Tibial artery (tissue), 4 donors: ENCODE results near the gene RNU2-63P.
"Not testable (repeated sequence)": the region's sequence is repeated elsewhere in the genome, so short reads cannot be mapped to it uniquely, and the experiment has no call there.

Source experiments
- DNase-seq, 2 donors: peaks; one replicate each; pipeline ENCODE4 v3.0.0-alpha.2; 2019
- H3K27ac ChIP-seq, 2 donors: fragments of 200-600 bp; sonication (generic) in 1 of 2; 1 replicate in 1 of 2; 2 replicates in 1 of 2; pipeline ENCODE4 v1.5.1; 2018 to 2019; ENCODE audit warnings: mild to moderate bottlenecking in 1 of 2
- H3K27me3 ChIP-seq, 2 donors: fragments of 200-600 bp; sonication (generic) in 1 of 2; one replicate each; pipeline versions ENCODE4 v1.5.1 to v1.6.0; 2016 to 2019
- H3K36me3 ChIP-seq, 3 donors: fragments of 200-600 bp; sonication (generic) in 2 of 3; one replicate each; pipeline ENCODE4 v1.5.1; 2016 to 2019; ENCODE audit warnings: mild to moderate bottlenecking in 2 of 3
- H3K4me1 ChIP-seq, 4 donors: fragments of 200-600 bp; sonication (generic) in 2 of 4; 1 replicate in 3 of 4; 2 replicates in 1 of 4; pipeline ENCODE4 v1.5.1; 2016 to 2019
- H3K4me3 ChIP-seq, 2 donors: fragments of 200-600 bp; sonication (generic) in 1 of 2; 1 replicate in 1 of 2; 2 replicates in 1 of 2; pipeline ENCODE4 v1.5.1; 2018 to 2019; ENCODE audit warnings: mild to moderate bottlenecking in 2 of 2
- H3K9me3 ChIP-seq, 3 donors: fragments of 200-600 bp; sonication (generic) in 1 of 3; one replicate each; pipeline ENCODE4 v1.5.1; 2016 to 2019
- intact Hi-C: fragments of 100-400 bp; cut with DNase I; formaldehyde crosslinking; loops from one replicate; pipeline ENCODE4 v1.15.0; 2023; ENCODE audit warnings: low total_unique reads
- TF ChIP-seq, protein P1 (sequence below), 2 experiments: fragments of 200-600 bp in 1 of 2; fragments of 450-650 bp in 1 of 2; IDR thresholded peaks; one replicate each; pipeline ENCODE4 v1.5.1; 2017 to 2019; ENCODE audit warnings: antibody characterized with exemption in 2 of 2, mild to moderate bottlenecking in 1 of 2, moderate library complexity in 1 of 2

The RNU2-63P gene

GRCh38 chr2:88003074-88003755 lies 13.1 kb downstream of the RNU2-63P start:
- no peak for DNase-seq
- Histone ChIP-seq H3K27ac (no peak overlapping the region), H3K27me3 (no peaks in the 10 kb centered on the region)

GRCh38 chr2:88002359-88002707 lies 14.0 kb downstream of the RNU2-63P start:
- Histone ChIP-seq H3K27ac (no peak overlapping the region), H3K36me3 (no peaks in the 10 kb centered on the region), H3K9me3 (no peaks in the 10 kb centered on the region), H3K27me3 (no peaks in the 10 kb centered on the region), H3K4me1 (peaks cover 0 to 4% (median 0%) of the 10 kb centered on the region in 4 donors), H3K4me3 (no peak overlapping the region)
- TF ChIP-seq, protein P1, sequence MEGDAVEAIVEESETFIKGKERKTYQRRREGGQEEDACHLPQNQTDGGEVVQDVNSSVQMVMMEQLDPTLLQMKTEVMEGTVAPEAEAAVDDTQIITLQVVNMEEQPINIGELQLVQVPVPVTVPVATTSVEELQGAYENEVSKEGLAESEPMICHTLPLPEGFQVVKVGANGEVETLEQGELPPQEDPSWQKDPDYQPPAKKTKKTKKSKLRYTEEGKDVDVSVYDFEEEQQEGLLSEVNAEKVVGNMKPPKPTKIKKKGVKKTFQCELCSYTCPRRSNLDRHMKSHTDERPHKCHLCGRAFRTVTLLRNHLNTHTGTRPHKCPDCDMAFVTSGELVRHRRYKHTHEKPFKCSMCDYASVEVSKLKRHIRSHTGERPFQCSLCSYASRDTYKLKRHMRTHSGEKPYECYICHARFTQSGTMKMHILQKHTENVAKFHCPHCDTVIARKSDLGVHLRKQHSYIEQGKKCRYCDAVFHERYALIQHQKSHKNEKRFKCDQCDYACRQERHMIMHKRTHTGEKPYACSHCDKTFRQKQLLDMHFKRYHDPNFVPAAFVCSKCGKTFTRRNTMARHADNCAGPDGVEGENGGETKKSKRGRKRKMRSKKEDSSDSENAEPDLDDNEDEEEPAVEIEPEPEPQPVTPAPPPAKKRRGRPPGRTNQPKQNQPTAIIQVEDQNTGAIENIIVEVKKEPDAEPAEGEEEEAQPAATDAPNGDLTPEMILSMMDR (IDR thresholded peaks at IDR 0.05): no peak
- intact Hi-C loops: no loop called here
- no peak for DNase-seq

More at GRCh38 chr2:88003074-88003755, 13.1 kb downstream of the RNU2-63P start:
- H3K9me3 ChIP-seq: no peaks in the 10 kb centered on the region
- no peaks in the 10 kb centered on the region for H3K36me3 ChIP-seq
- H3K4me1 ChIP-seq: peaks cover 0 to 4% (median 0%) of the 10 kb centered on the region in 4 donors
- intact Hi-C loops: no loop called here
- TF ChIP-seq, protein P1 (IDR thresholded peaks at IDR 0.05): no peak
- no peak overlapping the region for H3K4me3 ChIP-seq

DNA sequence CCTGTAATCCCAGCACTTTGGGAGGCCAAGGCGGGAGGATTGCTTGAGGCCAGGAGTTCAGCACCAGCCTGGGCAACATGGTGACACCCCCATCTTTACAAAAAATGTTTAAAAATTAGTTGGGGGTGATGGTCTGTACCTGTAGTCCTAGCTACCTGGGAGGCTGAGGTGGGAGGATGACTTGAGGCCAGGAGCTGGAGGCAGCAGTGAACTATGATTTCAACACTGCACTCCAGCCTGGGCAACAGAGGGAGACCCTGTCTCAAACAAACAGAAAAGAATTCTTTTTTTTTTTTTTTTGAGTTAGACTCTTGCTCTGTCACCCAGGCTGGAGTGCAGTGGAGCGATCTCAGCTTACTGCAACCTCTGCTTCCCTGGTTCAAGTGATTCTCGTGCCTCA lies 15.9 kb downstream of the RNU2-63P start:
- intact Hi-C loops, H3K4me3 ChIP-seq, DNase-seq, H3K27ac ChIP-seq, H3K36me3 ChIP-seq, H3K9me3 ChIP-seq, H3K4me1 ChIP-seq, H3K27me3 ChIP-seq: not testable (repeated sequence)

DNA sequence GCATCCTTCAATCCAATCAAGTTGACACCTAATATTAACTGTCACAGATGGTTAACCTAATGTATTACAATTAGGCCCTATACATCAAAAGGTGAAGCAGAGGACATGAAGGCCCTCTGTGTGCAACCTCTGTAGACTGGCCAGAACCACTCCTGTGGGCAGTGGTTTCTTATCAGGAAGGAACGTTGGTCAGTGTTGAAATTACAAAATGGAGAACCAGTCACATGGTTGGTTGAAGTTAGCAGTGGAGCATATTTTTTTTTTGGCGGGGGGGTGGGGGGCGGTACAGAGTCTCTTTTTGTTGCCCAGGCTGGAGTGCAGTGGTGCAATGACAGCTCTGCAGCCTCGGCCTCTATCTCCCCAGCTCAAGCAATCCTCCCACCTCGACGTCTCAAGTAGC lies 19.8 kb downstream of the RNU2-63P start:
- no peak for DNase-seq
- TF ChIP-seq, protein P1 (IDR thresholded peaks at IDR 0.05): no peak
- Histone ChIP-seq H3K27me3 (no peaks in the 10 kb centered on the region), H3K4me3 (no peak overlapping the region), H3K27ac (no peak overlapping the region), H3K36me3 (no peaks in the 10 kb centered on the region), H3K9me3 (no peaks in the 10 kb centered on the region), H3K4me1 (peaks cover 0 to under 1% (median 0%) of the 10 kb centered on the region in 4 donors)
- intact Hi-C loops: no loop called here

GRCh38 chr2:87995756-87996155 lies 20.6 kb downstream of the RNU2-63P start:
- H3K36me3 ChIP-seq: no peaks in the 10 kb centered on the region
- DNase-seq: no peak
- TF ChIP-seq, protein P1 (IDR thresholded peaks at IDR 0.05): no peak

DNA sequence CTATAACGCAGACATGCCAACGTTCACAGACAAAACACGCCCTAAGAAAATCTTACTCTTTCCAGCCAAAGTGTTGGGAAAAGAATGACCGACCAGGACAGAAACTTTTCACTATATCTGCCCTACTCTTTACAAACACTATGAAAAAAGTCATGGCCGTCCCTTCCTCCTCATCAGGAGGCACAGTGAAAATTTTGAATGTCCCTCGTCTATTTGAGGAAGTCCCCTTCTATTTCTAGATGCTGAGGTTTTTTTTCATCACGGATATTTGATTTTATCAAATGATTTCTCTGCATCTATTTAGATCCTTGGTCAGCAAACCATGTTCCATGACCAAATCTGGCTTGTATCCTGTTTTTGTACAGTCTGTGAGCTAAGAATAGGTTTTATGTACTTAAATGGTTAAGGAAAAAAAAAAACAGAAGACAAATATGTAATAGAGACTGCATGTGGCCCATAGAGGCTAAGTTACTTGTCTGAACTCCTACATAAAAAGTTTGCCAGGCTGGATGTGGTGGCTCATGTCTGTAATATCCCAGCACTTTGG lies 22.0 kb downstream of the RNU2-63P start:
- H3K9me3 ChIP-seq, H3K27me3 ChIP-seq, H3K27ac ChIP-seq, H3K36me3 ChIP-seq, intact Hi-C loops, H3K4me1 ChIP-seq, DNase-seq, H3K4me3 ChIP-seq: not testable (repeated sequence)

More at GRCh38 chr2:87995756-87996155, 20.6 kb downstream of the RNU2-63P start:
- intact Hi-C loops: no loop called here
- Histone ChIP-seq H3K27me3 (no peaks in the 10 kb centered on the region), H3K4me1 (no peaks in the 10 kb centered on the region), H3K27ac (no peak overlapping the region), H3K9me3 (no peaks in the 10 kb centered on the region), H3K4me3 (no peak overlapping the region)

GRCh38 chr2:87992569-87992968 lies 23.8 kb downstream of the RNU2-63P start:
- H3K4me3 ChIP-seq, H3K27ac ChIP-seq, DNase-seq, intact Hi-C loops, H3K4me1 ChIP-seq, H3K9me3 ChIP-seq, H3K27me3 ChIP-seq, H3K36me3 ChIP-seq: not testable (repeated sequence)

DNA sequence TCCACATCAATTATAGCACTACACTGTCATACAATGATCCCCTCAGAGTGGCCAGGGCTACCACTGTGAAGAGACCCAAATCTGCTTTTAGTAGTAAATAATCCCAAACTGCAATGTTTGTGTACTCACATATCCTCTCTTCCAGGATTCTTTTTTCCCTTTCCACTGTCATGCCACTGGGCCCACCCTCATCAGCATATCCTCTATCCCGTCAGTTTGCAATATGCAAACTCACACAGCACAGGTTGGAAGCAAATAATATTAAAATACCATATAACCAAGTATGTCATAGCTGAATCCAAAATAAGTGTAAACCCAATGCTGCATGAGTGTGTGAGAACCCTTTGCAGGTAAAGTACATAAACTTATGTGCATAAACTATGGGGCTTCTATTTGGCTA lies 28.9 kb downstream of the RNU2-63P start:
- intact Hi-C loops, H3K4me3 ChIP-seq, H3K27me3 ChIP-seq, H3K36me3 ChIP-seq, DNase-seq, H3K9me3 ChIP-seq, H3K27ac ChIP-seq, H3K4me1 ChIP-seq: not testable (repeated sequence)

DNA sequence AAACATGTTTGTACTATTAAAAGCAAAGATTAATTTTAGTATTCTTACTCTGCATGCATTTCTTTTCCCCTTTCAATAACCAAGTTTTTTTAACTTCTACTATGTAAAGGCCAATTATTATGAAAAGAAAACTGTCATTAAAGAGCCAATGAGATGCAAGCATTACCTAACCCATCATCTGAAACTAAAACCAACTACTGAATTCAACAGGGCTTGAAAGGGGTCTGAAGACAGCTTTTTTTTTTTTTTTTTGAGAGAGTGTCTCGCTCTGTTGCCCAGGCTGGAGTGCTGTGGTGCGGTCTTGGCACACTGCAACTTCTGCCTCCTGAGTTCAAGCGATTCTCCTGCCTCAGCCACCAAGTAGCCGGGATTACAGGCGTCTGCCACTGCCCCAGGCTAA lies 30.4 kb downstream of the RNU2-63P start:
- intact Hi-C loops, H3K9me3 ChIP-seq, H3K27ac ChIP-seq, H3K36me3 ChIP-seq, H3K4me1 ChIP-seq, H3K4me3 ChIP-seq, DNase-seq, H3K27me3 ChIP-seq: not testable (repeated sequence)

DNA sequence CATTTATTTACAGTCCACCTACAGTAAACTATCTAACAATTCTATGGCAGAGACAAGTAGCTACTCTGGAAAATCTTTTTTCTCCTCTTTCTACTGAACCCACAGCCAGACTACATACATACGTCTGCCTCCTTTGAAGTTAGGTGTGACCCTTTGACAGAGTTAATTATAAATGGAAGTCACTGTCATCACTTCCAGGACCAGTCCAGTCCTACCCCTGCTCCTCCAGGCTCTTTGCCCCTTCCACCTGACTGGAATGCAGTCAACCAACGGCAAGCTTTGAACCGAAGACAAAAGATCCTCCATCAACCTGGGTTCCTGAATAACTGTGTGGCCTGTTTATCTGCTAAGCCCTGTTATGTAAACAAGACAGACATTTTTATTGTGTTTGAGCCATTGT lies 35.2 kb downstream of the RNU2-63P start:
- DNase-seq, H3K27ac ChIP-seq, H3K4me1 ChIP-seq, H3K36me3 ChIP-seq, H3K4me3 ChIP-seq, H3K9me3 ChIP-seq, intact Hi-C loops, H3K27me3 ChIP-seq: not testable (repeated sequence)
